ENCODE results near the gene UFD1.

UFD1 gene

GRCh38 chr22:19520007-19520406 lies 41.0 kb upstream of the UFD1 start:
- Histone ChIP-seq H2AFZ (ENCODE audit: low read depth) (no peak overlapping the region), H3K27me3 (ENCODE audit: insufficient read depth, low read depth) (no peaks in the 10 kb centered on the region), H3K36me3 (ENCODE audit: insufficient read depth) (no peaks in the 10 kb centered on the region), H3K4me3 (IDR thresholded peaks at IDR 0.05; ENCODE audit: insufficient read depth, low read depth, low read length) (no peak overlapping the region), H4K20me1 (ENCODE audit: insufficient read depth) (no peaks in the 10 kb centered on the region), H3K4me2 (no peak overlapping the region), H3K27ac (no peak overlapping the region), H3K9ac (no peak overlapping the region), H3K4me1 (ENCODE audit: low read depth, poor library complexity, severe bottlenecking) (no peaks in the 10 kb centered on the region), H3K79me2 (ENCODE audit: insufficient read depth, low read depth) (no peaks in the 10 kb centered on the region)
- TF ChIP-seq CTCF (conservative IDR thresholded peaks at IDR 0.05; ENCODE audit: low read depth, low read length): no peak

GRCh38 chr22:19519041-19519926 lies 40.3 kb upstream of the UFD1 start:
- Histone ChIP-seq H3K27ac (no peak overlapping the region), H3K4me3 (IDR thresholded peaks at IDR 0.05; ENCODE audit: insufficient read depth, low read depth, low read length) (no peak overlapping the region), H4K20me1 (ENCODE audit: insufficient read depth) (no peaks in the 10 kb centered on the region), H3K36me3 (ENCODE audit: insufficient read depth) (no peaks in the 10 kb centered on the region), H3K79me2 (ENCODE audit: insufficient read depth, low read depth) (no peaks in the 10 kb centered on the region), H3K4me2 (no peak overlapping the region), H3K4me1 (ENCODE audit: low read depth, poor library complexity, severe bottlenecking) (no peaks in the 10 kb centered on the region), H2AFZ (ENCODE audit: low read depth) (no peak overlapping the region), H3K27me3 (ENCODE audit: insufficient read depth, low read depth) (no peaks in the 10 kb centered on the region), H3K9ac (no peak overlapping the region)
- no peak for TF ChIP-seq CTCF (conservative IDR thresholded peaks at IDR 0.05; ENCODE audit: low read depth, low read length)

GRCh38 chr22:19518635-19519034 lies 39.6 kb upstream of the UFD1 start:
- Histone ChIP-seq H4K20me1 (ENCODE audit: insufficient read depth) (no peaks in the 10 kb centered on the region), H3K9ac (no peak overlapping the region), H3K4me3 (IDR thresholded peaks at IDR 0.05; ENCODE audit: insufficient read depth, low read depth, low read length) (no peak overlapping the region), H3K4me1 (ENCODE audit: low read depth, poor library complexity, severe bottlenecking) (no peaks in the 10 kb centered on the region), H3K36me3 (ENCODE audit: insufficient read depth) (no peaks in the 10 kb centered on the region), H3K27ac (no peak overlapping the region), H3K79me2 (ENCODE audit: insufficient read depth, low read depth) (no peaks in the 10 kb centered on the region), H2AFZ (ENCODE audit: low read depth) (no peak overlapping the region), H3K4me2 (no peak overlapping the region), H3K27me3 (ENCODE audit: insufficient read depth, low read depth) (no peaks in the 10 kb centered on the region)
- no peak for TF ChIP-seq CTCF (conservative IDR thresholded peaks at IDR 0.05; ENCODE audit: low read depth, low read length)

- TF ChIP-seq CTCF (conservative IDR thresholded peaks at IDR 0.05; ENCODE audit: low read depth, low read length): no peak
- Histone ChIP-seq H3K4me2 (no peak overlapping the region), H3K4me3 (IDR thresholded peaks at IDR 0.05; ENCODE audit: insufficient read depth, low read depth, low read length) (no peak overlapping the region), H3K4me1 (ENCODE audit: low read depth, poor library complexity, severe bottlenecking) (no peaks in the 10 kb centered on the region), H3K27ac (no peak overlapping the region), H2AFZ (ENCODE audit: low read depth) (no peak overlapping the region), H3K9ac (no peak overlapping the region), H3K36me3 (ENCODE audit: insufficient read depth) (no peaks in the 10 kb centered on the region), H3K79me2 (ENCODE audit: insufficient read depth, low read depth) (no peaks in the 10 kb centered on the region), H3K27me3 (ENCODE audit: insufficient read depth, low read depth) (no peaks in the 10 kb centered on the region), H4K20me1 (ENCODE audit: insufficient read depth) (no peaks in the 10 kb centered on the region)
Measured at GRCh38 chr22:19517919-19518611, 39.1 kb upstream of the UFD1 start.

Measured in KMS-11 (cell line).